H1 (cell line): ENCODE data around the gene GPR101. TPM values are rescaled to one million over a fixed set of nuclear protein-coding genes. Genes with fewer than 3 reads are reported as not detected.

Source experiments
- RFX5 ChIP-seq: IDR thresholded peaks from 2 replicates; pipeline ENCODE4 v1.6.1; 2011; ENCODE audit warnings: low read depth, low read length, improper control_type of control experiment, borderline replicate concordance
- RNF2 ChIP-seq: fragments of 200-900, 300-1000 bp; sonication (generic); IDR thresholded peaks from 2 replicates; pipeline ENCODE4 v1.7.1; 2016; ENCODE audit warnings: borderline replicate concordance, low read depth, mild to moderate bottlenecking, antibody characterized with exemption, low read length; ENCODE audit not compliant: poor library complexity, severe bottlenecking; ENCODE audit errors: missing control alignments
- TAF1 ChIP-seq: IDR thresholded peaks from 2 replicates; pipeline ENCODE4 v1.6.1; 2011; ENCODE audit warnings: mild to moderate bottlenecking, low read depth, low read length
- polyA plus RNA-seq, 7 experiments: library from polyadenylated mRNA; depleted of rRNA in 3 of 7; stranded (reverse) in 5 of 7; unstranded in 2 of 7; fragments of >200 nt in 5 of 7; fragments of 200-250 nt in 2 of 7; gene quantifications; 1 replicate in 5 of 7; 2 replicates in 1 of 7; 4 replicates in 1 of 7; pipeline versions ENCODE4 v1.2.1 to v1.2.3, GENCODE V29; 2011 to 2013; ENCODE audit warnings: missing spikeins in 2 of 7, mixed read lengths in 2 of 7
- total RNA-seq: library from RNA; stranded (reverse); fragmentation: NEBNext Ultra II Directional; extraction: Animal tissue kit (Norgen Biotek cat#: 25700); gene quantifications from 2 replicates; pipeline ENCODE4 v1.2.1, GENCODE V29; 2021

The GPR101 gene
- total and polyA plus RNA-seq, 2 of the 8 experiments (the other 6 are each of a cell fraction or from before 2014, with no cell fraction given), result not detected

- no peak for TF ChIP-seq RFX5
- no peak for TF ChIP-seq RNF2
- TF ChIP-seq TAF1, result no peak
These were observed 5.1 kb downstream of the GPR101 start (continued) for GRCh38 chrX:137028699-137029098.
